ENCODE results near the gene MYBPC3.

DNA sequence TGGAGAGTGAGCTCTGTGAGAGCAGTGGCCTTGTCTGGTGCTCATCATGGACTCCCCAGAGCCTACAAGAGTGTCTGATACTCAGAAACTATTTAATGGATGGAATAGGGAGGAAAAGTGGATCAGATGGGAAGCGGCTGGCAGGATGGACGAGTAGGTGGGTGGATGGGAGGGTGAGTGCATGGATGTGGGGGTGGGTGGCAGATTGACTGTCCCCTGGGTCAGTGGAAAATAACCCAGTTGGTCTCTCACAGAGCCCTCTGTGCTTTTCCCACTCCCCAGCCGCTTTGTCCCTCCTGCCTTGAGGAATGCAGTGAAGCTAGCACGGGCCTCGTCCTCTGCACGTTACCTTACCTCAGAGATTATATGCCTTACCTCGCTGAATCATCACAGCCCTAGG is 19.9 kb upstream of the MYBPC3 start:
- TF ChIP-seq, protein P1, sequence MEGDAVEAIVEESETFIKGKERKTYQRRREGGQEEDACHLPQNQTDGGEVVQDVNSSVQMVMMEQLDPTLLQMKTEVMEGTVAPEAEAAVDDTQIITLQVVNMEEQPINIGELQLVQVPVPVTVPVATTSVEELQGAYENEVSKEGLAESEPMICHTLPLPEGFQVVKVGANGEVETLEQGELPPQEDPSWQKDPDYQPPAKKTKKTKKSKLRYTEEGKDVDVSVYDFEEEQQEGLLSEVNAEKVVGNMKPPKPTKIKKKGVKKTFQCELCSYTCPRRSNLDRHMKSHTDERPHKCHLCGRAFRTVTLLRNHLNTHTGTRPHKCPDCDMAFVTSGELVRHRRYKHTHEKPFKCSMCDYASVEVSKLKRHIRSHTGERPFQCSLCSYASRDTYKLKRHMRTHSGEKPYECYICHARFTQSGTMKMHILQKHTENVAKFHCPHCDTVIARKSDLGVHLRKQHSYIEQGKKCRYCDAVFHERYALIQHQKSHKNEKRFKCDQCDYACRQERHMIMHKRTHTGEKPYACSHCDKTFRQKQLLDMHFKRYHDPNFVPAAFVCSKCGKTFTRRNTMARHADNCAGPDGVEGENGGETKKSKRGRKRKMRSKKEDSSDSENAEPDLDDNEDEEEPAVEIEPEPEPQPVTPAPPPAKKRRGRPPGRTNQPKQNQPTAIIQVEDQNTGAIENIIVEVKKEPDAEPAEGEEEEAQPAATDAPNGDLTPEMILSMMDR (IDR thresholded peaks at IDR 0.05) = no peak
- TF ChIP-seq POLR2A (IDR thresholded peaks at IDR 0.05) = no peak
